Right cardiac atrium (tissue), 5 donors: ENCODE results near the gene CADM4. TPM values are rescaled to one million over a fixed set of nuclear protein-coding genes. Genes with fewer than 3 reads are reported as not detected.
A peak's percentile ranks its signal among the peaks of the same experiment; 100 is the strongest.

Source experiments
- ATAC-seq, 2 donors: fragments of 200-7000 bp; cut with Tn5 transposase; one replicate each; pipeline versions ENCODE4 v1.8.0 to v1.9.1; 2020; ENCODE audit warnings: moderate library complexity in 2 of 2, mild to moderate bottlenecking in 1 of 2
- DNase-seq, 3 donors: peaks; one replicate each; pipeline ENCODE4 v3.0.0-alpha.2; 2020
- H3K27ac ChIP-seq: one replicate; pipeline ENCODE4 v1.5.1; 2013; ENCODE audit warnings: mild to moderate bottlenecking, low read length, control low read depth, moderate library complexity
- H3K27me3 ChIP-seq: one replicate; pipeline ENCODE4 v1.6.1; 2013; ENCODE audit not compliant: control insufficient read depth, insufficient read depth
- H3K4me1 ChIP-seq: one replicate; pipeline ENCODE4 v1.6.1; 2013; ENCODE audit warnings: low read length; ENCODE audit not compliant: control insufficient read depth, insufficient read depth
- H3K4me3 ChIP-seq: one replicate; pipeline ENCODE4 v1.5.1; 2013; ENCODE audit warnings: low read length, control low read depth
- H3K9me3 ChIP-seq: one replicate; pipeline ENCODE4 v1.6.1; 2013; ENCODE audit warnings: low read length; ENCODE audit not compliant: control insufficient read depth
- WGBS: extraction: QIAGEN DNeasy Blood & Tissue Kit; methylation state at CpG from one replicate; pipeline ENCODE4 v1.1.7; 2013; 5-methylcytosine and 5-hydroxymethylcytosine counted together
- intact Hi-C, 4 donors: fragments of 100-400 bp; cut with DNase I; formaldehyde crosslinking; loops; one replicate each; pipeline versions ENCODE4 v1.11.0 to v1.14.0; 2022 to 2023
- polyA plus RNA-seq: library from polyadenylated mRNA; stranded (reverse); fragments of 200-250 nt; gene quantifications from one replicate; pipeline ENCODE4 v1.2.3, GENCODE V29; 2013
- total RNA-seq, 4 donors: library from RNA; stranded (reverse); fragmentation: NEBNext Ultra II Directional; extraction: Animal tissue kit (Norgen Biotek cat#: 25700); gene quantifications; one replicate each; pipeline ENCODE4 v1.2.1, GENCODE V29; 2021
- donor health status: healthy with polysubstance abuse.
- donor health status: DM: no; HTN: yes; CAD: no.
- donor health status: DM: no; HTN: no; CAD: no.
- donor health status: DM: no; HTN: yes; CAD: no; lungs with severe emphysema.
- donor health status: DM: yes; HTN: yes; CAD: no.

CADM4 gene
- total and polyA plus RNA-seq, 5 donors, result 12.4 to 17.6 (median 14.1) TPM

- ATAC-seq, result peak in 1 of 2 donors; percentile 13
- H3K27me3 ChIP-seq, result no peaks in the 10 kb centered on the region
- no peaks in the 10 kb centered on the region for H3K4me1 ChIP-seq
- 30% methylated on average over 8 of the region's 8 CpGs for WGBS
- no peak for DNase-seq
- no peak overlapping the region for H3K4me3 ChIP-seq
- intact Hi-C loops, result no loop called here
- H3K9me3 ChIP-seq, result no peaks in the 10 kb centered on the region
- H3K27ac ChIP-seq, result no peak overlapping the region
Measured at GRCh38 chr19:43675269-43675879, 35.7 kb upstream of the CADM4 start.

- intact Hi-C loops, result no loop called here
Measured at GRCh38 chr19:43674596-43674995, 34.9 kb upstream of the CADM4 start.

GRCh38 chr19:43674183-43674582, 34.5 kb upstream of the CADM4 start:
- H3K4me3 ChIP-seq, result no peak overlapping the region
- no peaks in the 10 kb centered on the region for H3K27me3 ChIP-seq
- DNase-seq (no peak), ATAC-seq (no peak)
- WGBS, result 79% methylated on average over 8 of the region's 8 CpGs
- intact Hi-C loops, result no loop called here
- peak overlapping the region; percentile 70 for H3K27ac ChIP-seq
- no peaks in the 10 kb centered on the region for H3K4me1 ChIP-seq
- no peaks in the 10 kb centered on the region for H3K9me3 ChIP-seq

More at GRCh38 chr19:43674596-43674995, 34.9 kb upstream of the CADM4 start:
- Histone ChIP-seq H3K4me3 (no peak overlapping the region), H3K27ac (peak overlapping the region; percentile 70), H3K4me1 (no peaks in the 10 kb centered on the region), H3K9me3 (no peaks in the 10 kb centered on the region), H3K27me3 (no peaks in the 10 kb centered on the region)
- DNase-seq (no peak), ATAC-seq (no peak)
- 82% methylated on average over 3 of the region's 3 CpGs for WGBS

DNA sequence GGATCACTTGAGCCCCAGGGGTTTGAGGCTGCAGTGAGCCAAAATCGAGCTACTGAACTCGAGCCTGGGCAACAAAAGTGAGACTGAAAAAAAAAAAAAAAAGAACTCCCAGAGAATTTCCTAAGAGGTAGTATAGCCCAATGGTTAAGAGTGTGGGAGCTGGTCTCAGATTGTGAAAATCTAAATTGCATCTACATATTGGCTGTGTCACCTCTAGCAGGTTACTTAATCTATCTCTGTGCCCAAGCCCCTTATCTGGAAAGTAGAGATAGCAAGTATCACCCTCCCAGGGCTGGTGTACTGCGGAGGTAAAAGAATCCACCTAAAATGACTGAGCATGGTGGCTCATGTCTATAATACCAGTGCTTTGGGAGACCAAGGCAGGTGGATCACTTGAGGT, 34.0 kb upstream of the CADM4 start:
- H3K4me3 ChIP-seq, result no peak overlapping the region
- no peaks in the 10 kb centered on the region for H3K4me1 ChIP-seq
- H3K27me3 ChIP-seq, result no peaks in the 10 kb centered on the region
- ATAC-seq (no peak), DNase-seq (no peak)
- no peaks in the 10 kb centered on the region for H3K9me3 ChIP-seq
- H3K27ac ChIP-seq, result no peak overlapping the region
- intact Hi-C loops, result no loop called here
- 61% methylated on average over 3 of the region's 3 CpGs for WGBS

DNA sequence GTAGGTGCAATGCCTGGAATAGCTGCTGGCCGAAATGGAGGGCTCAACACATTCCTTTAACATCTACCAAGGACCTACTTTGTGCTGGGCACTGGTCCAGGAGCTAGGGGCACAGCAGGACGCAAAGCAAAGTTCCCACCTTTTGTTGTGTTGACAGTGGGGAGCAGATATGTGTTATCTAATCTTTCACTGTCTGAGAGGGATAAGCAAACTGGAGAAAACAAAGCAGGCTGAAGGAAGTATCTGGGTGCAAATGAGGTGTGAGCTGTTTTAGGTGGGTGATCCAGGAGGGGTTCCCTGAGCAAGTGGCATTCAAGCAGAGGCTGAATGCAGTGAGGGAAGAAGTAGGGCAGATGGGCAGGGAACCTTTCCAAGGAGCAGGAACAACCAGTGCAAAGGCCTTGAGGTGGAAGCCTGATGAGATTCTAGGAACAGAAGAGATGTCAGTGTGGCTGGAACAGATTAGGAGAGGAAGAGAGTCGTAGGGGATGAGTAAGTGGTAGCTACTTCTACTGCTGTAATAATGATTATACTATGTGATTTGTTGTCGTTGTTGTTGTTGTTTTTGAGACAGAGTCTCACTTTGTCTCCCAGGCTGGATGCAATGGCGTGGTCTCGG, 32.5 kb upstream of the CADM4 start:
- H3K27ac ChIP-seq, result no peak overlapping the region
- 53% methylated on average over 6 of the region's 6 CpGs for WGBS
- DNase-seq (no peak), ATAC-seq (no peak)
- intact Hi-C loops, result no loop called here
- no peak overlapping the region for H3K4me3 ChIP-seq
- no peaks in the 10 kb centered on the region for H3K9me3 ChIP-seq
- H3K27me3 ChIP-seq, result no peaks in the 10 kb centered on the region
- H3K4me1 ChIP-seq, result no peaks in the 10 kb centered on the region

DNA sequence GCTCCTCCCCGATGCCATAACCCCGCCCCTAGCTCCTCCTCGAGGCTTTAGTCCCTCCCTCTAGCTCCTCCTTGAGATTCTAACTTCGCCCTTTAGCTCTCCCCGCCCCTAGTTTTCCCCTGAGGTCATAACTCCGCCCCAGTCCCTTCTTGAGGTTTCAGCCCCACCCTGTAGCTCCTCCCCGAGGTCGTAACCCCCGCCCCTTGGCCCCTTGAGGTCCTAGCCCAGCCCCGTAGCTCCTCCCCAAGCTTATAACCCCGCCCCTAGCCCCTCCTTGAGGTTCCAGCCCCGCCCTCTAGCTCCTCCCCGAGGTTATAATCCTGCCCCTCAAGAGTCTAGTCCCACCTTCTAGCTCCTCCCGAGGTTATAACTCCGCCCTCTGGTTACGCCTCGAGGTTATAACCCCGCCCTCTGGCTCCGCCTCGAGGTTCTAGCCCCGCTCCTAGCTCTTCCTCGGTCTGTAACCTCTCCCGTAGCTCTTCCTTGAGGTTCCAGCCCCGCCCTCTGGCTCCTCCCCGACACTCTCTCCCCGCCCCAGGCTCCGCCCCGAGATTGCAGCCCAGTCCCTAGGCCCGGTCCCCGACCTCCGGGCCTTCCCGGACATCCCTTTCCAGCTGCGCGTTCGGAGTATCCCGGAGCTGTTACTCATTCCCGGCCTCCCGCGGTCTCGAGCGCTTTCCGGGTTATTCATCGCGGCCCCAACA, 28.9 kb upstream of the CADM4 start:
- under 1% methylated on average over 44 of the region's 44 CpGs for WGBS
- Histone ChIP-seq H3K9me3 (no peaks in the 10 kb centered on the region), H3K27ac (peak overlapping the region; percentile 89), H3K4me3 (peak overlapping the region; percentile 67), H3K27me3 (no peaks in the 10 kb centered on the region), H3K4me1 (no peaks in the 10 kb centered on the region)
- intact Hi-C loops, result loop anchor here in 1 of 4 donors (10.0 kb wide), 1 partner anchor 224 kb away; no protein-coding TSS in a partner anchor
- DNase-seq (peak; percentile 99), ATAC-seq (peak; percentile 93 to 96)

DNA sequence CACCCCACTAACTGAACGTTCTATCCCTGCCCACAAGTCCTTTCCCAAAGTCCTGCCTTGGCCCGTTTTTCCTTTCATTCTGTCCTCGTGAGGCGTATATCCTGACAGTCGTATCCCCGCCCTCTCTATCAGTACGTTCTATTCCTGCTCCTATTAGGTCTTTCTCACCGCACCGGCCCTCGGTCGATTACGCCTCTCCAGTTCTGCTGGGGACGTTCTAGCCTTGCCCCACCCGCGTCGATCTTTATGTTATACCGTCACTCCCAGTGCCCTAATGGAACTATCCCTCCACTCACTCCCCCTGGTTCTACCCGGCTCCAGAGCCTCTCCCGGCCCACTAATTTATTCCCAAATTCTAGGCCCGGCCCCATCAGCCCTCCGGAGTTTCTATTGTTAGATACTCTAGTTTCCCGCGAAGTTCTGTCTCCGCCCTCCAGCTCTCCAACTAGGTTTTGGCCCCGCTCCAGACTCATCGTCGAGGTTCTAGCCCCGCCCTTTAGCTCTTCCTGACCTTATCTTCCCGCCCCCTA, 28.3 kb upstream of the CADM4 start:
- Histone ChIP-seq H3K27ac (peak overlapping the region; percentile 11), H3K4me1 (no peaks in the 10 kb centered on the region)

DNA sequence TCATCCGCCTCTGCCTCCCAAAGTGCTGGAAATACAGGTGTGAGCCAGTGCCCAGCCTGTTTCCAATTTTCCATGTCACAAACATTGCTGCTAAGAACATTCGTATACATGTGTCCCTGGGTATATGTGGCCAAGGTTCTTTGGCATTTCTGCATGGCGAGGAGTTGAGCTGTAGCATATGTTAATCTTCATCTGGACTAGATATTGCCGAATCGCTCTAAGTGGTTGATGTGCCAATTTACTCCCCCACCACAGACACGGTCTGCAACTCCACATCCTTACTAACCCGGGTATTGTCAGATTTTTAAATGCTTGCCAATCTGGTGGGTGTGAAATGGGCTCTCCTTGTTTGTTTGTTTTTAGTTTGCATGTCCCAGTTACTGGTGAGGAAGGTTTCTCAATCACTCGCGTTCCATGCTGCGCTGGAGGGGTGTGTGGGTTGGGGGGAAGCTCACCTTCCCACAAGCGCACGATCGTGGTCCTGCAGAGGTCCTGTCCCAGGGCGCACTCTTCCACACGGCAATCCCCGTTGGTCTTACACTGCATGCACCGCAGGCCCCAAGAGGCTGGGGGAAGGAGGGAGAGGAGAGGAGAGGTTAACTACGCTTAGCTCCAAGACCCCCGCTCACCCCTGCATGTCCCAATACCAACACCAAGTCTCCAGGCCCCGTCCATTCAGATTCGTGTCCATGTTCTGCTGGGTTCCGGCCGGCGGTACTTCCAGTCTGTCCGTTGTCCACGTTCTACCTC, 27.7 kb upstream of the CADM4 start:
- Histone ChIP-seq H3K4me3 (peak overlapping the region; percentile 42), H3K4me1 (no peaks in the 10 kb centered on the region), H3K27me3 (no peaks in the 10 kb centered on the region), H3K9me3 (no peaks in the 10 kb centered on the region), H3K27ac (no peak overlapping the region)
- intact Hi-C loops, result loop anchor here in 1 of 4 donors (10.0 kb wide), 1 partner anchor 222 kb away; no protein-coding TSS in a partner anchor
- ATAC-seq (no peak), DNase-seq (peak; percentile 46 to 73 (median 63))
- WGBS, result 58% methylated on average over 26 of the region's 26 CpGs

More for the DNA sequence above, 28.3 kb upstream of the CADM4 start:
- no peaks in the 10 kb centered on the region for H3K27me3 ChIP-seq
- no peaks in the 10 kb centered on the region for H3K9me3 ChIP-seq
- ATAC-seq, result no peak
- intact Hi-C loops, result loop anchor here in 1 of 4 donors (10.0 kb wide), 1 partner anchor 223 kb away; no protein-coding TSS in a partner anchor
- DNase-seq, result peak in 1 of 3 donors; percentile 52
- 7% methylated on average over 29 of the region's 29 CpGs for WGBS
- H3K4me3 ChIP-seq, result peak overlapping the region; percentile 42

- ATAC-seq, result no peak
- no peaks in the 10 kb centered on the region for H3K9me3 ChIP-seq
- no peak overlapping the region for H3K27ac ChIP-seq
- no peaks in the 10 kb centered on the region for H3K27me3 ChIP-seq
- H3K4me3 ChIP-seq, result no peak overlapping the region
- DNase-seq, result no peak
- intact Hi-C loops, result loop anchor here in 1 of 4 donors (10.0 kb wide), 1 partner anchor 219 kb away; no protein-coding TSS in a partner anchor
- no peaks in the 10 kb centered on the region for H3K4me1 ChIP-seq
- WGBS, result 50% methylated on average over 7 of the region's 7 CpGs
Measured at GRCh38 chr19:43664018-43664417, 24.4 kb upstream of the CADM4 start.

DNA sequence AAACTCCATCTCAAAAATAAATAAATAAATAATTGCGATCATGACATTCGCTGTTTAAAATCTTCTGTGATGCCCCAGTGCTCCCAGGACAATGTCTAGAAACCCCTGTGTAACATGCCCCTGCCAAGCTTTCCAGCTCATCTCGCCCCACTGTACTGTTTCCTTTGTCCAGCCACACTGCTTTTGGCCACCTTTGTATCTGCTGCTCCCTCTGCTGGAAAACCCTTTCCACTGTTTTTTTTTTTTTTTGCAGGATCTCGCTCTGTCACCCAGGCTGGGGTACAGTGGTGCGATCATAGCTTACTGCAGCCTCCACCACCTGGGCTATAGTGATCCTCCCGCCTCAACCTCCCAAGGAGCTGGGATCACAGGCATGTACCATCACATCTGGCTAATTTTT, 22.8 kb upstream of the CADM4 start:
- Histone ChIP-seq H3K27me3 (no peaks in the 10 kb centered on the region), H3K27ac (no peak overlapping the region), H3K4me3 (no peak overlapping the region), H3K9me3 (no peaks in the 10 kb centered on the region), H3K4me1 (no peaks in the 10 kb centered on the region)
- 94% methylated on average over 6 of the region's 6 CpGs for WGBS
- no peak for DNase-seq
- ATAC-seq, result no peak
- intact Hi-C loops, result loop anchor here in 1 of 4 donors (10.0 kb wide), 1 partner anchor 218 kb away; no protein-coding TSS in a partner anchor
